Mesodermal cell (in vitro differentiated cells): ENCODE results near the gene GRM3.

Source experiments
- H3K27ac ChIP-seq: 2 replicates; pipeline ENCODE4 v1.7.0; 2013; ENCODE audit warnings: mild to moderate bottlenecking, low read depth, low read length, moderate library complexity; ENCODE audit not compliant: severe bottlenecking
- H3K36me3 ChIP-seq: 2 replicates; pipeline ENCODE4 v1.7.1; 2013; ENCODE audit warnings: mild to moderate bottlenecking, low read length, moderate library complexity; ENCODE audit not compliant: control insufficient read depth, insufficient read depth
- H3K4me1 ChIP-seq: one replicate; pipeline ENCODE4 v1.7.1; 2013; ENCODE audit warnings: mild to moderate bottlenecking, low read length; ENCODE audit not compliant: insufficient read depth, control insufficient read depth, poor library complexity, severe bottlenecking
- H3K4me3 ChIP-seq: 2 replicates; pipeline ENCODE4 v1.7.0; 2013; ENCODE audit warnings: low read length, control low read depth, mild to moderate bottlenecking; ENCODE audit not compliant: insufficient read depth, poor library complexity, severe bottlenecking; ENCODE audit errors: extremely low read depth
- H3K9me3 ChIP-seq: 2 replicates; pipeline ENCODE4 v1.7.1; 2013; ENCODE audit warnings: mild to moderate bottlenecking, low read length, moderate library complexity; ENCODE audit not compliant: control insufficient read depth
- WGBS, 2 experiments: methylation state at CpG; one replicate each; pipeline ENCODE4 v1.1.5; 2013; ENCODE audit warnings: missing lambda C conversion rate in 2 of 2; ENCODE audit not compliant: insufficient coverage in 2 of 2; 5-methylcytosine and 5-hydroxymethylcytosine counted together

GRM3 gene

DNA sequence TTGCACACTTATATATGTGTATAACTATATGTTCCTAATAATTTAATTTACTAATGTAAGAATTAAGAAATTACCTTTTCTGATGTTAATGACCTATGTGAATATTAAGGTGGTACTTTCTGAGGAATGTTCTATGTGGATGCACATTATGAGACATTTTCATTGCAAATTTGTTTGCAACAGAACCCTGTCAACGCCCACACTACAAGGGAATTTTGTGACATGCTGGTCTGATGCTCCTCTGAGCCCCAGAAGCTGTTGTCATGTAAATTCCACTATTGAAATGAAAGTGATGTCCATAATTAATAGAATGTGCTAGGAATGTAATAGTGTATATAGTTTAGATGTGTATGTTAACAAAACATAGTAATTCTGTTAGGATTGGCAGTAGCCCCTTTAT lies 4.5 kb downstream of the GRM3 start:
- 83% methylated on average over 1 of the region's 1 CpG; no CpG with 5 or more reads in 1 of the 2 experiments for WGBS, 2 experiments
- Histone ChIP-seq H3K4me1 (peaks cover 11% of the 10 kb centered on the region), H3K9me3 (no peaks in the 10 kb centered on the region), H3K4me3 (no peak overlapping the region), H3K27ac (no peak overlapping the region), H3K36me3 (no peaks in the 10 kb centered on the region)

DNA sequence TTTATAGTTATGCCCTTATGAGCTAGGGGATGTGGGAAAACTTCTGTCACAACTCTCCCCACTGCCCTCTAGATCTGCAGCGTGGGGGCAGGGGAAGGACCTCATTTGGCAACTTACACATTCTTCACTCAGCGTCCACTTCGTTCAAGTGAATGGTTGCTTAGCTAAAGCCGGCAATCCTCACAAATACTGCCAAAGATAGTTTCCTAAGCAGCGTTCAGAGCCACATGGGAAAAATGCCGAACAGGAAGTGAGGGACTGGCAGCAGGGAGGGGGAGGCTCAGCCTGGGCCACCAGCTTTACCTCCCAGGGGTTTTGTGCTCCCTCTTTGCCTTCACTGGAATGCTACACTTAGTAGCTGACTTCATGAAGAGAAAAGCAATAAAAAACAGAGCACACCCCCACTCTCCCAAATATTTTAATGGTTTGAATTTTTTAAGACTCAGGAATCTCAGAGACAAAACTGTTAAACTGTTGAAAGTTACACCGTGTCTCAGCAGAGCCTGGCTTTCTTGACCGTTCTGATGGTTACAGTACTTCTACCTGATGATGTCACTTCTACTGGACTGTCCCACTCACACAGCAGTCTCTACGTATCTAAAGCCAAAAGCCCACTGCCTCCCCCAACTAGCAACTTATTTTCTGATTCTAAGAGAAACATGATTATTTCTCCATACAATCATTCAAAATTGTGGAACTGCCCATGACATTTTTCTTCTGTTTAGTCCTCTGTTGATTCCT lies 10.4 kb downstream of the GRM3 start:
- no peak overlapping the region for H3K4me3 ChIP-seq
- no peaks in the 10 kb centered on the region for H3K36me3 ChIP-seq
- WGBS, 2 experiments = 81 to 94% methylated on average over 3 of the region's 9 CpGs
- H3K4me1 ChIP-seq = no peaks in the 10 kb centered on the region
- no peaks in the 10 kb centered on the region for H3K9me3 ChIP-seq
- peak overlapping the region; percentile 4 for H3K27ac ChIP-seq

GRCh38 chr7:86657948-86658347 lies 14.2 kb downstream of the GRM3 start:
- WGBS, 2 experiments = 60 to 81% methylated on average over 2 of the region's 2 CpGs
- H3K36me3 ChIP-seq = no peaks in the 10 kb centered on the region
- no peak overlapping the region for H3K27ac ChIP-seq
- H3K4me1 ChIP-seq = no peaks in the 10 kb centered on the region
- H3K9me3 ChIP-seq = no peaks in the 10 kb centered on the region
- no peak overlapping the region for H3K4me3 ChIP-seq

- Histone ChIP-seq H3K9me3 (no peaks in the 10 kb centered on the region), H3K4me1 (no peaks in the 10 kb centered on the region), H3K4me3 (no peak overlapping the region), H3K36me3 (no peaks in the 10 kb centered on the region), H3K27ac (no peak overlapping the region)
- WGBS, 2 experiments = no CpG with 5 or more reads among the region's 3 CpGs
These were observed 17.3 kb downstream of the GRM3 start for GRCh38 chr7:86660950-86661462.

- Histone ChIP-seq H3K27ac (no peak overlapping the region), H3K4me3 (no peak overlapping the region), H3K9me3 (no peaks in the 10 kb centered on the region), H3K36me3 (no peaks in the 10 kb centered on the region), H3K4me1 (no peaks in the 10 kb centered on the region)
- no CpG with 5 or more reads among the region's 1 CpG for WGBS, 2 experiments
These were observed 20.8 kb downstream of the GRM3 start for GRCh38 chr7:86664486-86664885.

- Histone ChIP-seq H3K36me3 (no peaks in the 10 kb centered on the region), H3K4me1 (no peaks in the 10 kb centered on the region), H3K27ac (no peak overlapping the region), H3K4me3 (no peak overlapping the region), H3K9me3 (no peaks in the 10 kb centered on the region)
- no CpG with 5 or more reads among the region's 5 CpGs for WGBS, 2 experiments
These were observed 21.3 kb downstream of the GRM3 start for GRCh38 chr7:86664991-86665390.

DNA sequence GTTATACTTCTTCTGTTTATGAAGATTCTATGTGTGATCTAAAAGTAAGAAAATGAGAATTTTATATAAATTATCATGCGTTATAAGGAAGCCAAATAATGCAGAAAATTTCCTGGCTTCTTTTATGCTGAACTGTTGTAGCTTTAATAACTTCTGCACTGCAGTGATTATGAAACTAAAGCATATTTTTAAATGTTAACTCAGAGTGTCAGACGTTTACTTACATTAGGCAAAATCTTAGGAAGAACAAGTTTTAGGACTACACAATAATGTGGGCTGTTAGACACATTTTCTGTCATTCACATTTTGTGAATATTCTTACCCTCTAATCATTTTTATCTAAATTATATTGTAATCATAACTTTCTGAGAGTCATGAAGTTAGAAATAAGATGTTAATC lies 22.0 kb downstream of the GRM3 start:
- H3K36me3 ChIP-seq = no peaks in the 10 kb centered on the region
- WGBS, 2 experiments = no CpG with 5 or more reads among the region's 2 CpGs
- H3K9me3 ChIP-seq = no peaks in the 10 kb centered on the region
- H3K27ac ChIP-seq = no peak overlapping the region
- H3K4me1 ChIP-seq = no peaks in the 10 kb centered on the region
- no peak overlapping the region for H3K4me3 ChIP-seq

DNA sequence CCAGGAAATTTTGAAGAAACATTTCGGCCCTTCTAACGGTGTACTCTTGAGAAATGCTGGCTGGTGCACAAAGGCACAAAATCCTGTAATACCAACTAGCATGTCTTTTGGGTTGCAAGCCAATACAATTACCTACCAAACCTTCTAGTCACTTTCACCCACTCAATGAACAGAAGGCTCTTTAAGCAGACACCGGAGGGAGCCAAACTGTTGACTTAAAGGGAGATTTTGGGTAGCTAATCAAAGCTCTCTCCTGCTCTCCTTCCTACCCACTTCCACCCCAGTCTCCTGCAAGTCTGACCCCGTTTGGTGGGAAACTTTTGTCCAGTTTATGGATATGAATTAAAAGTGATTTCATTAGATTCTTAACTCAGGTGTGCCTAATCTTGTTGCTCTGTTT lies 24.0 kb downstream of the GRM3 start:
- H3K27ac ChIP-seq = no peak overlapping the region
- 45 to 50% methylated on average over 1 to 2 of the region's 4 CpGs for WGBS, 2 experiments
- no peaks in the 10 kb centered on the region for H3K9me3 ChIP-seq
- no peak overlapping the region for H3K4me3 ChIP-seq
- no peaks in the 10 kb centered on the region for H3K4me1 ChIP-seq
- H3K36me3 ChIP-seq = no peaks in the 10 kb centered on the region

- no peak overlapping the region for H3K27ac ChIP-seq
- WGBS, 2 experiments = 0% methylated on average over 1 of the region's 3 CpGs
These were observed 24.6 kb downstream of the GRM3 start for GRCh38 chr7:86668315-86668714.

DNA sequence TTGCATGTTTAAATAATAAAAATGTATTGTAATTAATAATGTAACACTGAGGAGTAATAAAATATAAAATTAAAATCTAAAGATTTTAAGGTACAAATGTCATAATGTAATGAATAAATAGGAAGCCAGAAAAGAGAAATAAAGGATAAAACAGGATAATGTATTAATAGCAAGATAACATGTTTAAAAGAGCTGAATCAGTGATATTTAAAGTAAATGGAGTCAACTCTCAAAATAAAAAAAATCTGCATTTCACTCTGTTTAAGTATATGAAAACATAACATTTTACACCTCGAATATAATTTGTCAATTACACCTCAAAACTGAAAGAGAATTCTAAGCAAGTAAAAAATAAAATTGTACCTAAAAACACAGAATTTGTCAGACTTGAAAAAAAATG lies 44.1 kb downstream of the GRM3 start:
- Histone ChIP-seq H3K27ac (no peak overlapping the region), H3K4me1 (no peaks in the 10 kb centered on the region), H3K9me3 (no peaks in the 10 kb centered on the region), H3K4me3 (no peak overlapping the region), H3K36me3 (no peaks in the 10 kb centered on the region)
- WGBS, 2 experiments = no CpG with 5 or more reads among the region's 1 CpG

More at GRCh38 chr7:86668315-86668714, 24.6 kb downstream of the GRM3 start:
- no peaks in the 10 kb centered on the region for H3K36me3 ChIP-seq
- no peaks in the 10 kb centered on the region for H3K9me3 ChIP-seq
- no peaks in the 10 kb centered on the region for H3K4me1 ChIP-seq
- H3K4me3 ChIP-seq = no peak overlapping the region

DNA sequence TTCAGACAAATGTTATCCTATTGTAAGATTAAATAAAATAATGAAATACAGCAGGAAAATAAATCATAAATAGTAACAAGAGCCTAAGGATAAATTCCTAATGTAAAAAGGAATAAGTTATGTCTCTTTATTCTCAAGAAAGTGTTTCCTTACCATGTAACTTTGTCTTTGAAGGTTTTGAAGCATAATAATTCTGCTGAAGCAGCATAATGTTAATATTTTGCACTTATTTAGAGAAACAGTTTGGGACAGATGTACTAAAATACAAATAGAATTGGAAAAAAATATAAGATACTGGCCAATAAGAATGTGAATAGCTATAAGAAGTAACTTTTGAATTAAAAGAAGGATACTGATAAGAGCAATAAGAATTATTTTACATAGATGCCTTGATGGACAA lies 45.7 kb downstream of the GRM3 start:
- H3K27ac ChIP-seq = no peak overlapping the region
- no peaks in the 10 kb centered on the region for H3K9me3 ChIP-seq
- H3K4me1 ChIP-seq = no peaks in the 10 kb centered on the region
- no peaks in the 10 kb centered on the region for H3K36me3 ChIP-seq
- H3K4me3 ChIP-seq = no peak overlapping the region
